GM23338 (cell line): ENCODE measurements around the gene CFP. TPM values are rescaled to one million over a fixed set of nuclear protein-coding genes. Genes with fewer than 3 reads are reported as not detected.

Experiments used
- ATAC-seq: fragments of 200-7000 bp; cut with Tn5 transposase; 3 replicates; pipeline ENCODE4 v1.9.1; 2020
- DNase-seq: peaks from one replicate; pipeline ENCODE4 v3.0.0-alpha.2; 2015; ENCODE audit warnings: low spot score
- H2AFZ ChIP-seq: fragments of 200-600 bp; sonication (generic); 2 replicates; pipeline ENCODE4 v1.8.0; 2016; ENCODE audit warnings: antibody characterized with exemption, mild to moderate bottlenecking, moderate library complexity
- H3F3A ChIP-seq: fragments of 200-600 bp; sonication (generic); replicated peaks from 2 replicates; pipeline ENCODE4 v1.8.0; 2017; ENCODE audit warnings: antibody characterized with exemption, mixed run types, low read depth
- H3K27ac ChIP-seq: fragments of 200-600 bp; sonication (generic); 2 replicates; pipeline ENCODE4 v1.6.1; 2016; ENCODE audit warnings: low read depth
- H3K27me3 ChIP-seq: fragments of 200-600 bp; sonication (generic); 2 replicates; pipeline ENCODE4 v1.8.0; 2016; ENCODE audit warnings: mild to moderate bottlenecking, mixed run types, moderate library complexity; ENCODE audit not compliant: insufficient read depth
- H3K36me3 ChIP-seq: fragments of 200-600 bp; sonication (generic); 2 replicates; pipeline ENCODE4 v1.8.0; 2016; ENCODE audit warnings: mild to moderate bottlenecking; ENCODE audit not compliant: insufficient read depth
- H3K4me1 ChIP-seq: fragments of 200-600 bp; sonication (generic); 2 replicates; pipeline ENCODE4 v1.8.0; 2016; ENCODE audit warnings: mild to moderate bottlenecking, moderate library complexity; ENCODE audit not compliant: insufficient read depth
- H3K4me2 ChIP-seq: fragments of 200-600 bp; sonication (generic); 2 replicates; pipeline ENCODE4 v1.7.1; 2017; ENCODE audit warnings: mixed run types
- H3K4me3 ChIP-seq: fragments of 200-600 bp; sonication (generic); 2 replicates; pipeline ENCODE4 v1.6.1; 2016; ENCODE audit warnings: mixed run types
- H3K79me2 ChIP-seq: fragments of 200-600 bp; sonication (generic); replicated peaks from 2 replicates; pipeline ENCODE4 v1.8.0; 2017; ENCODE audit warnings: mild to moderate bottlenecking; ENCODE audit not compliant: insufficient read depth
- H3K9me2 ChIP-seq: fragments of 200-600 bp; sonication (generic); 2 replicates; pipeline ENCODE4 v1.8.0; 2017; ENCODE audit not compliant: insufficient read depth
- H4K20me1 ChIP-seq: fragments of 200-600 bp; sonication (generic); replicated peaks from 2 replicates; pipeline ENCODE4 v1.8.0; 2017; ENCODE audit warnings: mild to moderate bottlenecking; ENCODE audit not compliant: insufficient read depth
- H3K27ac Mint-ChIP-seq: 2 replicates; pipeline ENCODE4 v1.8.0; 2020; ENCODE audit warnings: inconsistent platforms, mild to moderate bottlenecking, moderate library complexity, mixed read lengths
- H3K27me3 Mint-ChIP-seq: 3 replicates; pipeline ENCODE4 v1.8.0; 2022; ENCODE audit warnings: low read depth, mild to moderate bottlenecking, moderate library complexity, mixed read lengths, inconsistent platforms; ENCODE audit not compliant: insufficient read depth, poor library complexity
- H3K36me3 Mint-ChIP-seq: 3 replicates; pipeline ENCODE4 v1.8.0; 2021; ENCODE audit warnings: low read depth, mild to moderate bottlenecking, inconsistent platforms, moderate library complexity, mixed read lengths
- H3K4me1 Mint-ChIP-seq: 3 replicates; pipeline ENCODE4 v1.8.0; 2020; ENCODE audit warnings: mild to moderate bottlenecking, inconsistent platforms, mixed read lengths
- H3K4me3 Mint-ChIP-seq: 3 replicates; pipeline ENCODE4 v1.8.0; 2021; ENCODE audit warnings: moderate library complexity, mild to moderate bottlenecking, inconsistent platforms, mixed read lengths
- H3K9me3 Mint-ChIP-seq: 3 replicates; pipeline ENCODE4 v1.8.0; 2020; ENCODE audit warnings: moderate library complexity, mild to moderate bottlenecking, inconsistent platforms, mixed read lengths
- EZH2 ChIP-seq: fragments of 200-600 bp; sonication (generic); IDR thresholded peaks from one replicate; pipeline ENCODE4 v1.8.0; 2017; ENCODE audit warnings: antibody characterized with exemption, mild to moderate bottlenecking, low read depth; ENCODE audit not compliant: unreplicated experiment
- EZH2phosphoT487 ChIP-seq: fragments of 200-600 bp; sonication (generic); IDR thresholded peaks from one replicate; pipeline ENCODE4 v1.8.1; 2018; ENCODE audit warnings: antibody characterized with exemption; ENCODE audit not compliant: unreplicated experiment
- NANOG ChIP-seq: IDR thresholded peaks from 2 replicates; pipeline ENCODE4 v1.6.1; 2016; ENCODE audit warnings: antibody characterized with exemption, borderline replicate concordance
- ZNF114 ChIP-seq: fragments of 250-450 bp; sonication (Bioruptor Pico); IDR thresholded peaks from 2 replicates; pipeline ENCODE4 v1.5.0; 2020; ENCODE audit warnings: mild to moderate bottlenecking, moderate library complexity
- polyA plus RNA-seq: library from polyadenylated mRNA; unstranded; fragments of >200 nt; fragmentation: Nextera tagmentation; extraction: Ambion mirVana; gene quantifications from 2 replicates; pipeline ENCODE4 v1.2.1, GENCODE V29; 2016
- total RNA-seq: library from RNA; depleted of rRNA; stranded (reverse); fragments of >200 nt; shearing (Covaris generic); gene quantifications from 2 replicates; pipeline ENCODE4 v1.2.3, GENCODE V29; 2014
- TF ChIP-seq, protein P1 (sequence below): IDR thresholded peaks from one replicate; pipeline ENCODE4 v1.6.1; 2018; ENCODE audit warnings: antibody characterized with exemption; ENCODE audit not compliant: unreplicated experiment
- TF ChIP-seq, protein P2 (sequence below): fragments of 250-450 bp; sonication (Bioruptor Pico); IDR thresholded peaks from 2 replicates; pipeline ENCODE4 v1.5.0; 2020; ENCODE audit warnings: mild to moderate bottlenecking, moderate library complexity
- TF ChIP-seq, protein P3 (sequence below), 2 experiments: fragments of 200-600 bp in 1 of 2; sonication (generic) in 1 of 2; conservative IDR thresholded peaks; 2 replicates each; pipeline versions ENCODE4 v1.5.1 to v1.6.1; 2016 to 2017; ENCODE audit warnings: antibody characterized with exemption in 2 of 2, low read depth in 2 of 2, mild to moderate bottlenecking in 2 of 2, moderate library complexity in 1 of 2

CFP gene
- total and polyA plus RNA-seq, 2 experiments from 2014 or later, result 2.1 to 2.2 TPM

DNA sequence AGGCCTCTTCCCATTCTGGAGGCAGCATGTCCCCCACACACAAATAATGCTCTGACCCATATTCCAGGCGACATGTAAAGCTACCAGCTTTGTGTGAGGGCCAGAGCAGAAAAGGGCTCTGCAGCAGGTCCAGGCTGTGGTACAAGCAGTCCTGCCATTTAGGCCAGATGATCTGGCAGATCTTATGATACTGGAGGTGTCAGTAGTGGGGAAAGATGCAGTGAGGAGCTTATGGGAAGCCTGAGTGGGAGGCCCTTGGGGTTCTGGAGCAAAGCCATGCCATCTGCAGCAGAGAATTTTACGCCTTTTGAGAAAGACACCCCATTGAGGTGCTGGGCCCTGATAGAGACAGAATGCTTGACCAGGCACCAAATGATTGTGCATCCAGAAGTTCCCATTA, 17.8 kb downstream of the CFP start (continued):
- TF ChIP-seq, protein P1, sequence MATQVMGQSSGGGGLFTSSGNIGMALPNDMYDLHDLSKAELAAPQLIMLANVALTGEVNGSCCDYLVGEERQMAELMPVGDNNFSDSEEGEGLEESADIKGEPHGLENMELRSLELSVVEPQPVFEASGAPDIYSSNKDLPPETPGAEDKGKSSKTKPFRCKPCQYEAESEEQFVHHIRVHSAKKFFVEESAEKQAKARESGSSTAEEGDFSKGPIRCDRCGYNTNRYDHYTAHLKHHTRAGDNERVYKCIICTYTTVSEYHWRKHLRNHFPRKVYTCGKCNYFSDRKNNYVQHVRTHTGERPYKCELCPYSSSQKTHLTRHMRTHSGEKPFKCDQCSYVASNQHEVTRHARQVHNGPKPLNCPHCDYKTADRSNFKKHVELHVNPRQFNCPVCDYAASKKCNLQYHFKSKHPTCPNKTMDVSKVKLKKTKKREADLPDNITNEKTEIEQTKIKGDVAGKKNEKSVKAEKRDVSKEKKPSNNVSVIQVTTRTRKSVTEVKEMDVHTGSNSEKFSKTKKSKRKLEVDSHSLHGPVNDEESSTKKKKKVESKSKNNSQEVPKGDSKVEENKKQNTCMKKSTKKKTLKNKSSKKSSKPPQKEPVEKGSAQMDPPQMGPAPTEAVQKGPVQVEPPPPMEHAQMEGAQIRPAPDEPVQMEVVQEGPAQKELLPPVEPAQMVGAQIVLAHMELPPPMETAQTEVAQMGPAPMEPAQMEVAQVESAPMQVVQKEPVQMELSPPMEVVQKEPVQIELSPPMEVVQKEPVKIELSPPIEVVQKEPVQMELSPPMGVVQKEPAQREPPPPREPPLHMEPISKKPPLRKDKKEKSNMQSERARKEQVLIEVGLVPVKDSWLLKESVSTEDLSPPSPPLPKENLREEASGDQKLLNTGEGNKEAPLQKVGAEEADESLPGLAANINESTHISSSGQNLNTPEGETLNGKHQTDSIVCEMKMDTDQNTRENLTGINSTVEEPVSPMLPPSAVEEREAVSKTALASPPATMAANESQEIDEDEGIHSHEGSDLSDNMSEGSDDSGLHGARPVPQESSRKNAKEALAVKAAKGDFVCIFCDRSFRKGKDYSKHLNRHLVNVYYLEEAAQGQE, result no peak
- no peak for TF ChIP-seq EZH2phosphoT487
- TF ChIP-seq, protein P2, sequence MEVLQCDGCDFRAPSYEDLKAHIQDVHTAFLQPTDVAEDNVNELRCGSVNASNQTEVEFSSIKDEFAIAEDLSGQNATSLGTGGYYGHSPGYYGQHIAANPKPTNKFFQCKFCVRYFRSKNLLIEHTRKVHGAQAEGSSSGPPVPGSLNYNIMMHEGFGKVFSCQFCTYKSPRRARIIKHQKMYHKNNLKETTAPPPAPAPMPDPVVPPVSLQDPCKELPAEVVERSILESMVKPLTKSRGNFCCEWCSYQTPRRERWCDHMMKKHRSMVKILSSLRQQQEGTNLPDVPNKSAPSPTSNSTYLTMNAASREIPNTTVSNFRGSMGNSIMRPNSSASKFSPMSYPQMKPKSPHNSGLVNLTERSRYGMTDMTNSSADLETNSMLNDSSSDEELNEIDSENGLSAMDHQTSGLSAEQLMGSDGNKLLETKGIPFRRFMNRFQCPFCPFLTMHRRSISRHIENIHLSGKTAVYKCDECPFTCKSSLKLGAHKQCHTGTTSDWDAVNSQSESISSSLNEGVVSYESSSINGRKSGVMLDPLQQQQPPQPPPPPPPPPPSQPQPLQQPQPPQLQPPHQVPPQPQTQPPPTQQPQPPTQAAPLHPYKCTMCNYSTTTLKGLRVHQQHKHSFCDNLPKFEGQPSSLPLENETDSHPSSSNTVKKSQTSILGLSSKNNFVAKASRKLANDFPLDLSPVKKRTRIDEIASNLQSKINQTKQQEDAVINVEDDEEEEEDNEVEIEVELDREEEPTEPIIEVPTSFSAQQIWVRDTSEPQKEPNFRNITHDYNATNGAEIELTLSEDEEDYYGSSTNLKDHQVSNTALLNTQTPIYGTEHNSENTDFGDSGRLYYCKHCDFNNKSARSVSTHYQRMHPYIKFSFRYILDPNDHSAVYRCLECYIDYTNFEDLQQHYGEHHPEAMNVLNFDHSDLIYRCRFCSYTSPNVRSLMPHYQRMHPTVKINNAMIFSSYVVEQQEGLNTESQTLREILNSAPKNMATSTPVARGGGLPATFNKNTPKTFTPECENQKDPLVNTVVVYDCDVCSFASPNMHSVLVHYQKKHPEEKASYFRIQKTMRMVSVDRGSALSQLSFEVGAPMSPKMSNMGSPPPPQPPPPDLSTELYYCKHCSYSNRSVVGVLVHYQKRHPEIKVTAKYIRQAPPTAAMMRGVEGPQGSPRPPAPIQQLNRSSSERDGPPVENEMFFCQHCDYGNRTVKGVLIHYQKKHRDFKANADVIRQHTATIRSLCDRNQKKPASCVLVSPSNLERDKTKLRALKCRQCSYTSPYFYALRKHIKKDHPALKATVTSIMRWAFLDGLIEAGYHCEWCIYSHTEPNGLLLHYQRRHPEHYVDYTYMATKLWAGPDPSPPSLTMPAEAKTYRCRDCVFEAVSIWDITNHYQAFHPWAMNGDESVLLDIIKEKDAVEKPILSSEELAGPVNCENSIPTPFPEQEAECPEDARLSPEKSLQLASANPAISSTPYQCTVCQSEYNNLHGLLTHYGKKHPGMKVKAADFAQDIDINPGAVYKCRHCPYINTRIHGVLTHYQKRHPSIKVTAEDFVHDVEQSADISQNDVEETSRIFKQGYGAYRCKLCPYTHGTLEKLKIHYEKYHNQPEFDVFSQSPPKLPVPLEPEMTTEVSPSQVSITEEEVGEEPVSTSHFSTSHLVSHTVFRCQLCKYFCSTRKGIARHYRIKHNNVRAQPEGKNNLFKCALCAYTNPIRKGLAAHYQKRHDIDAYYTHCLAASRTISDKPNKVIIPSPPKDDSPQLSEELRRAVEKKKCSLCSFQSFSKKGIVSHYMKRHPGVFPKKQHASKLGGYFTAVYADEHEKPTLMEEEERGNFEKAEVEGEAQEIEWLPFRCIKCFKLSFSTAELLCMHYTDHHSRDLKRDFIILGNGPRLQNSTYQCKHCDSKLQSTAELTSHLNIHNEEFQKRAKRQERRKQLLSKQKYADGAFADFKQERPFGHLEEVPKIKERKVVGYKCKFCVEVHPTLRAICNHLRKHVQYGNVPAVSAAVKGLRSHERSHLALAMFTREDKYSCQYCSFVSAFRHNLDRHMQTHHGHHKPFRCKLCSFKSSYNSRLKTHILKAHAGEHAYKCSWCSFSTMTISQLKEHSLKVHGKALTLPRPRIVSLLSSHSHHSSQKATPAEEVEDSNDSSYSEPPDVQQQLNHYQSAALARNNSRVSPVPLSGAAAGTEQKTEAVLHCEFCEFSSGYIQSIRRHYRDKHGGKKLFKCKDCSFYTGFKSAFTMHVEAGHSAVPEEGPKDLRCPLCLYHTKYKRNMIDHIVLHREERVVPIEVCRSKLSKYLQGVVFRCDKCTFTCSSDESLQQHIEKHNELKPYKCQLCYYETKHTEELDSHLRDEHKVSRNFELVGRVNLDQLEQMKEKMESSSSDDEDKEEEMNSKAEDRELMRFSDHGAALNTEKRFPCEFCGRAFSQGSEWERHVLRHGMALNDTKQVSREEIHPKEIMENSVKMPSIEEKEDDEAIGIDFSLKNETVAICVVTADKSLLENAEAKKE (CRISPR knock-in tag), result no peak

DNA sequence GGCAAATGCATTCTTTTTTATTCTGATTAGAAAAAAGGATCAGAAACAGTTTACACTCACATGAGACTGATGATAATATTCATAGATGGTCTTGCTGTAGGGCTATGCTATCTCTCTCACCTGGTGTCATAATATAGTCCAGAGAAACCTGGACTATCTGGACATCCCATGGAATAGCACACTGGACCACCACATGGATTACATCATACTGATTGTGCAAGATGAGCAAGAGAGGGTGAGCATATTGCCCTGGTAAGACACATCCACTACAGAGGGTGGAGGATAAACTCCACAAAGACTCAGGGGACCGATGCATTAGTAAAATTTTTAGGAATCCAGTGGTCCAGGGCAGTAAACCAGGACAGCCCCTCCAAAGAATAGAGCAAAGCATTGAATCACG, 18.2 kb downstream of the CFP start:
- Histone ChIP-seq H3F3A (no peaks in the 10 kb centered on the region), H4K20me1 (no peaks in the 10 kb centered on the region), H3K4me1 (no peaks in the 10 kb centered on the region), H3K9me2 (no peaks in the 10 kb centered on the region), H3K4me3 (no peak overlapping the region), H3K27me3 (no peaks in the 10 kb centered on the region), H2AFZ (no peak overlapping the region), H3K79me2 (no peaks in the 10 kb centered on the region), H3K27ac (no peak overlapping the region), H3K4me2 (no peak overlapping the region), H3K36me3 (no peaks in the 10 kb centered on the region)
- Mint-ChIP-seq H3K4me1 (peaks cover 17% of the 10 kb centered on the region), H3K27me3 (peaks cover 4% of the 10 kb centered on the region), H3K4me3 (no peak overlapping the region), H3K27ac (no peak overlapping the region), H3K36me3 (peaks cover 13% of the 10 kb centered on the region; the same call in 2 of the 3 replicates), H3K9me3 (no peaks in the 10 kb centered on the region)
- DNase-seq (no peak), ATAC-seq (no peak)
- TF ChIP-seq EZH2phosphoT487 (no peak), ZNF114 (CRISPR knock-in tag) (no peak), NANOG (no peak), EZH2 (no peak)
- TF ChIP-seq, protein P3, sequence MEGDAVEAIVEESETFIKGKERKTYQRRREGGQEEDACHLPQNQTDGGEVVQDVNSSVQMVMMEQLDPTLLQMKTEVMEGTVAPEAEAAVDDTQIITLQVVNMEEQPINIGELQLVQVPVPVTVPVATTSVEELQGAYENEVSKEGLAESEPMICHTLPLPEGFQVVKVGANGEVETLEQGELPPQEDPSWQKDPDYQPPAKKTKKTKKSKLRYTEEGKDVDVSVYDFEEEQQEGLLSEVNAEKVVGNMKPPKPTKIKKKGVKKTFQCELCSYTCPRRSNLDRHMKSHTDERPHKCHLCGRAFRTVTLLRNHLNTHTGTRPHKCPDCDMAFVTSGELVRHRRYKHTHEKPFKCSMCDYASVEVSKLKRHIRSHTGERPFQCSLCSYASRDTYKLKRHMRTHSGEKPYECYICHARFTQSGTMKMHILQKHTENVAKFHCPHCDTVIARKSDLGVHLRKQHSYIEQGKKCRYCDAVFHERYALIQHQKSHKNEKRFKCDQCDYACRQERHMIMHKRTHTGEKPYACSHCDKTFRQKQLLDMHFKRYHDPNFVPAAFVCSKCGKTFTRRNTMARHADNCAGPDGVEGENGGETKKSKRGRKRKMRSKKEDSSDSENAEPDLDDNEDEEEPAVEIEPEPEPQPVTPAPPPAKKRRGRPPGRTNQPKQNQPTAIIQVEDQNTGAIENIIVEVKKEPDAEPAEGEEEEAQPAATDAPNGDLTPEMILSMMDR (conservative IDR thresholded peaks at IDR 0.05; ENCODE audit: low read depth in 2 of 2), result no peak
